Globus pallidus (tissue), 1 donor: ENCODE measurements around the gene PDE2A.
"Not testable (repeated sequence)": the region's sequence is repeated elsewhere in the genome, so short reads cannot be mapped to it uniquely, and the experiment has no call there.

ENCODE experiments used
- DNase-seq: peaks from one replicate; pipeline ENCODE4 v3.0.0-alpha.2; 2015; ENCODE audit warnings: low spot score

The PDE2A gene

GRCh38 chr11:72575533-72576242, 98.5 kb downstream of the PDE2A start:
- DNase-seq, result no peak

- DNase-seq, result no peak
Measured at GRCh38 chr11:72574548-72575460, 99.4 kb downstream of the PDE2A start.

DNA sequence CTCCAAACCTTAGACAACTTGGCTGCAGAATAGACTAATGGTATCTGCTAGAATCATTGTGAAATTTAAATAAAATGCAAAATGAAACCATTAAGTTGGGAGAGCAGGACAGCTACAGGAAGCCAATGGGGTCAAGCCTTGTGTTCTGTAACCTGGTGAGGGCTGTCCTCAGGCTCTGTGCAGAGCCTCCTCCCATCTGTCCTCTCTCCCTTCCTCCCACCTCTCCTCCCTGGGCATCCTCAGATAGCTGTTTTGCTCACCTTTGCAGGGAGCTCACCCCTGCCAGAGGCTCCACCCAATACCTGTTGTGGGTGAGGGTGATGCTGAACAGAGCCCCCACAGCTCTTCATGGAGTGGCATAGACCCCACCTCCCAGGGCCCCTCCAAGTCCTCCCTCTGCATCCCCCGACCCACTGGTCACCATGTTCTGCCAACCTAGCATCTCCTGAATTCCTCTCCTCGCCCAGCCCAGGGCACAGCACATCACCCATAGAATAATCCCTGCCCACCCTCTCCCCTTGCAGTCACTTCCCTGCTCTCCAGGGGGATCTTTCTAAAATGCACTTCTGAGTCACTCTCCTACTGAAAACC, 100.3 kb downstream of the PDE2A start:
- no peak for DNase-seq

DNA sequence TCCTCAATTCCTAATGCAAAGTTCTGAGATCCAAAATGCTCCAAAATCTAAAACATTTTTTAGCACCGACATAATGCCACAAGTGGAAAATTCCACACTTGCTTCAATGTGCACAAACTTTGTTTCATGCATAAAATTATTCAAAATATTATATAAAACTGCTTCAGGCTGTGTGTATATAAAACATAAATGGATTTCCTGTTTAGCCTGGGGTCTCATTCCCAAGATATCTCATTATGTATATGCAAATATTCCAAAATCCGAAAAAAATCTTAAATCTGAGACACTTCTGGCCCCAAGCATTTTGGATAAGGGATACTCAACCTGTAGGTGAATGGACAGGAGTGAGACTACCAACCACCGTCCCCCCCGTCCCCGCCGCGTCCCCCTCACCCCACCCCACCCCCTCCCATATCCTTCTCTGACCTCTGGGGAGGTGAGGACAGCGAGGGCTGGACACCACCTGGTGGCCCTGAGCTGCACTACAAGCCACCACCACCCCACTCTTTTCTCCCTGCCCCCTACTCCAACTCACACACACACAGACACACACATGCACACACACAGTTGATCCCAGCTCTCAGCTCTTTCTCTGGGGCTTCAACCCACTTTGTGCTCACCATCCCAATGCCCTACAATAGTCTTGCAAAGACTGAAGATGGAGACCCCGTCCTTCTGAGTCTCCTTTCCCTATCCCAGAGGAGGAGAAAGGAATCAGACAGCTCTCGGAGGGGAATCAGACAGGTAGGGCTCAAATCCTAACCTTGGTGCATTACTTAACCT, 101.0 kb downstream of the PDE2A start:
- DNase-seq, result no peak

GRCh38 chr11:72572540-72572939, 101.7 kb downstream of the PDE2A start:
- DNase-seq, result not testable (repeated sequence)

GRCh38 chr11:72570893-72571661, 103.1 kb downstream of the PDE2A start:
- DNase-seq, result no peak

- no peak for DNase-seq
Measured at GRCh38 chr11:72569966-72570892, 104.0 kb downstream of the PDE2A start.

- no peak for DNase-seq
Measured at GRCh38 chr11:72568861-72569260, 105.4 kb downstream of the PDE2A start.

- DNase-seq, result no peak
Measured at GRCh38 chr11:72562431-72562830, 111.8 kb downstream of the PDE2A start.

DNA sequence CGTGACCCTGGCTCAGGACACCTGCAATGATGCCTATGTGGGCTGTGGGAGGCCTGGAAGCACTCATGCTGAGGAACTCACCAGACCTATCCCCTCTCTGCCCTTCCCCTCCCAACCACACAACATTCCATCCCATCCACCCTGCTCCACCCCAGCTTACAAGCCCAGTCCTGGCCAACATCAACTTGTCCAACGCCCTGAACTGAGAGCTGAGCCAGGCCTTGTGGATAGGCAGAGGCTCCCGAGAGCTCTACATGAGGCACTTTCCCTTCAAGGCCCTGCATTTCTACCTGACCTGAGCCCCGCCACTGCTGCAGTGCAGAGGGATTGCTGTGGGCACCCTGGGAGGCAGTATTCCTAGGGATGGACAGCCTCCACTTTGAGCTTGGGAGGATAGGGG, 112.4 kb downstream of the PDE2A start:
- no peak for DNase-seq

GRCh38 chr11:72560864-72561263, 113.4 kb downstream of the PDE2A start:
- DNase-seq, result not testable (repeated sequence)

DNA sequence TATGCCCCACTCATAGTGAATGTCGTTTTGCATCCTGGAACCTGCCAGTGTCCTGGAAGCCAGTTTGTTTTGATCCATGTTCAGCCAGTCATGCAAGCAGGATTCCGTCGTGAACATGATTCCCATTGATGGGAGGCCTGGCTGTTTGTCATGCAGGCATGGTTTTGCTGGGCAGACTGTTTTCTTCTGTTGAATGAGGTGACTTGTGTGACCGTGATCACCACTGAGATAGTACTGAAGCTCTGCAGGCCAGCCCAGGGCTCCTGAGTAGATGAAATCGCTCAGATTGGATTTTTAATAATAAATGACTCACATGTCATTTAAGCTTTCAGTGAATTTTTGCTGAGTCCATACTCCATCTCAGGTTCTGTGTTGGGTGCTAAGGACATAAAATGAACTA, 117.8 kb downstream of the PDE2A start:
- DNase-seq, result no peak

- not testable (repeated sequence) for DNase-seq
Measured at GRCh38 chr11:72555014-72555522, 119.2 kb downstream of the PDE2A start.

- DNase-seq, result no peak
Measured at GRCh38 chr11:72553706-72554105, 120.5 kb downstream of the PDE2A start.

DNA sequence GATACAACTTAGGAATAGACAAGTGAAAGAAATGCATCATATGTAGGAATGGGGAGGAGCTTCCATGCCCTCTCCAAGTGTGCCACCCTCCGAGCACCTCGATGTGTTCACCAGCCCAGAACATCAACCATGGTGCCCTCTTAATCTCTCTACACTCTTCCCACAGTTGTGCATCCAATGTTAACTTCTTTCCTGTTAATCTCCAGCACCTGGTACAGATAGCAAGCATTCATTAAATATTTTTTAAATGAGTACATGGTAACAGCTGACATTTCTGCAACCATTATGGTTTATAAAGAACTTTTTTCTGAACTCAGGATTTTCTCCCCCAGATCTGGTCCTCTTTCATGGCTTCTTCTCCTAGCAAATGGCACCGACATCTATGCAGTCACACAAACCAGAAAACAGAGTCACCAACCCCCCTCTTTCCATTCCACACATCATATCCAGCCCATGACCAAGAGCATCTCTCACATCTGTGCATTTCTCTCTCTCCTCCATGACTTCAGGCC, 121.8 kb downstream of the PDE2A start:
- DNase-seq, result no peak

GRCh38 chr11:72551571-72551970, 122.7 kb downstream of the PDE2A start:
- DNase-seq, result no peak

- no peak for DNase-seq
Measured at GRCh38 chr11:72548463-72548862, 125.8 kb downstream of the PDE2A start.

DNA sequence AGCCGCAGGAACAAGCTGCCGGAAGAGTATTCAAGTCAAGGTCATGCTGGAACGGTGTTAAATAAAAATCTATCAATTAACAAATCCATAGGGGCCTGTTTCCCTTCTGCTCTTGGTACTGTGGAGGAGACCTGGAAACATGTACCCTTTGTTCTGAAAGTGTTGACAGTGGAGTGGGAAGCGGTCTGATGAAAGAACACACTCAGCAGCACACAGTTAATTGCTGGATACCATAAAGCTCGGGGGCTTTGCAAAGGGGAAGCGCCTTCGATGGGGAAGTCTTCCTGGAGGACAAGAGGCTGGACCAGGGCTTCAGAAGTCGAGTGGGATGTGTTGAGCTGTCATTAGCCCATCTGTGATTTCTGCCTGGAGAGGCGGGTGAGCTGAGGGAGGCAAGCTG, 127.4 kb downstream of the PDE2A start:
- no peak for DNase-seq

GRCh38 chr11:72544589-72544988, 129.6 kb downstream of the PDE2A start:
- DNase-seq, result no peak
